Panc1 (cell line): Measurements from ENCODE around the gene UNC5B. TPM values are rescaled to one million over a fixed set of nuclear protein-coding genes. Genes with fewer than 3 reads are reported as not detected.

Experiments
- ATAC-seq: fragments of 200-7000 bp; cut with Tn5 transposase; 2 replicates; pipeline ENCODE4 v1.9.1; 2020; ENCODE audit warnings: mild to moderate bottlenecking, moderate library complexity
- BruUV-seq: library from RNA; stranded (reverse); fragments of 400-500 nt; replicated peaks from 2 replicates; lab custom pipeline; 2021; lab: Mats Ljungman, UMichigan
- CTCF ChIA-PET: fragments of 300-600 bp; sonication (Branson Sonifier 250); formaldehyde crosslinking; loops from one replicate; lab custom pipeline; 2022; ENCODE audit warnings: antibody characterized with exemption; lab: Charles Lee
- POLR2A ChIA-PET: fragments of 300-600 bp; sonication (Branson Sonifier 250); formaldehyde crosslinking; loops from one replicate; lab custom pipeline; 2022; ENCODE audit warnings: antibody characterized with exemption; lab: Charles Lee
- DNase-seq: peaks from one replicate; pipeline ENCODE4 v3.0.0-alpha.2; 2010; ENCODE audit warnings: low read depth, low spot score
- H3K27ac ChIP-seq: 2 replicates; pipeline ENCODE4 v1.5.1; 2011; ENCODE audit warnings: mild to moderate bottlenecking, low read length, inconsistent platforms
- H3K27me3 ChIP-seq: fragments of 200-500 bp; sonication (Bioruptor generic); 2 replicates; pipeline ENCODE4 v1.6.0; 2014; ENCODE audit warnings: low read length, inconsistent platforms; ENCODE audit not compliant: control insufficient read depth, insufficient read depth
- H3K36me3 ChIP-seq: fragments of 200-500 bp; sonication (Bioruptor generic); 2 replicates; pipeline ENCODE4 v1.5.1; 2014; ENCODE audit warnings: inconsistent platforms, mild to moderate bottlenecking, low read length, moderate library complexity; ENCODE audit not compliant: control insufficient read depth, insufficient read depth
- H3K4me1 ChIP-seq: 2 replicates; pipeline ENCODE4 v1.5.1; 2011; ENCODE audit warnings: inconsistent platforms, mild to moderate bottlenecking, low read length, moderate library complexity; ENCODE audit not compliant: control insufficient read depth, insufficient read depth
- H3K4me3 ChIP-seq, 2 experiments: 2 replicates each; pipeline ENCODE4 v1.5.1; 2011 to 2012; ENCODE audit warnings: low read depth in 2 of 2, low read length in 2 of 2, mild to moderate bottlenecking in 2 of 2, inconsistent platforms in 1 of 2, moderate library complexity in 1 of 2
- H3K9me3 ChIP-seq: fragments of 200-500 bp; sonication (Bioruptor generic); 2 replicates; pipeline ENCODE4 v1.5.1; 2014; ENCODE audit warnings: low read depth, mild to moderate bottlenecking, inconsistent platforms, low read length, moderate library complexity; ENCODE audit not compliant: control insufficient read depth, insufficient read depth
- CTCF ChIP-seq: fragments of 450-650 bp; IDR thresholded peaks from 2 replicates; pipeline ENCODE4 v1.5.1; 2017; ENCODE audit warnings: mild to moderate bottlenecking
- POLR2AphosphoS5 ChIP-seq: IDR thresholded peaks from 2 replicates; pipeline ENCODE4 v1.6.1; 2012; ENCODE audit warnings: mild to moderate bottlenecking, low read depth, low read length, moderate library complexity
- SIN3A ChIP-seq: IDR thresholded peaks from 2 replicates; pipeline ENCODE4 v1.6.1; 2012; ENCODE audit warnings: low read depth, mild to moderate bottlenecking, low read length, moderate library complexity, borderline replicate concordance; ENCODE audit not compliant: insufficient read depth
- TCF7L2 ChIP-seq: IDR thresholded peaks from 2 replicates; pipeline ENCODE4 v1.6.1; 2011; ENCODE audit warnings: mild to moderate bottlenecking, low read depth, low read length, inconsistent platforms
- in situ Hi-C: cut with HindIII; loops from 2 replicates; pipeline ENCODE4 v1.10.0; 2016; ENCODE audit warnings: low sequenced_read_pairs, low pct_unique_long_range_greater_than_20kb
- intact Hi-C: fragments of 100-400 bp; cut with micrococcal nuclease; formaldehyde crosslinking; loops from one replicate; pipeline ENCODE4 v1.10.0; 2022; ENCODE audit not compliant: unreplicated experiment
- total RNA-seq: library from RNA; stranded (reverse); gene quantifications from one replicate; pipeline ENCODE4 v1.2.1, GENCODE V29; 2021; ENCODE audit not compliant: unreplicated experiment
- TF ChIP-seq, protein P1 (sequence below), 2 experiments: IDR thresholded peaks; 2 replicates each; pipeline ENCODE4 v1.6.1; 2011 to 2012; ENCODE audit warnings: low read depth in 2 of 2, control low read depth in 1 of 2, low read length in 1 of 2, mild to moderate bottlenecking in 1 of 2, moderate library complexity in 1 of 2; ENCODE audit not compliant: insufficient read depth in 1 of 2

Gene UNC5B
- total RNA-seq, 1 experiment from 2014 or later: 1.1 TPM

GRCh38 chr10:71267508-71268240, 55.3 kb downstream of the UNC5B start:
- Histone ChIP-seq H3K27me3 (no peaks in the 10 kb centered on the region), H3K36me3 (no peaks in the 10 kb centered on the region), H3K27ac (no peak overlapping the region; the same call in 1 of the 2 replicates), H3K4me1 (peaks cover 9% of the 10 kb centered on the region), H3K9me3 (no peaks in the 10 kb centered on the region), H3K4me3 (no peak overlapping the region)
- BruUV-seq: no TSS peak
- in situ Hi-C loops: no loop called here
- CTCF ChIA-PET: interaction anchor here (1.0 kb wide), 1 partner anchor 363 kb away, joined by 3 read pairs; no protein-coding TSS in a partner anchor
- no peak for ATAC-seq
- POLR2A ChIA-PET: interaction anchor here (1.0 kb wide), 1 partner anchor 8 kb away, joined by 4 read pairs; no protein-coding TSS in a partner anchor
- intact Hi-C loops: loop anchor here (5.0 kb wide), 1 partner anchor 365 kb away; no protein-coding TSS in a partner anchor
- no peak for DNase-seq
- TF ChIP-seq POLR2AphosphoS5 (no peak), TCF7L2 (no peak), CTCF (no peak), SIN3A (no peak)
- TF ChIP-seq, protein P1, sequence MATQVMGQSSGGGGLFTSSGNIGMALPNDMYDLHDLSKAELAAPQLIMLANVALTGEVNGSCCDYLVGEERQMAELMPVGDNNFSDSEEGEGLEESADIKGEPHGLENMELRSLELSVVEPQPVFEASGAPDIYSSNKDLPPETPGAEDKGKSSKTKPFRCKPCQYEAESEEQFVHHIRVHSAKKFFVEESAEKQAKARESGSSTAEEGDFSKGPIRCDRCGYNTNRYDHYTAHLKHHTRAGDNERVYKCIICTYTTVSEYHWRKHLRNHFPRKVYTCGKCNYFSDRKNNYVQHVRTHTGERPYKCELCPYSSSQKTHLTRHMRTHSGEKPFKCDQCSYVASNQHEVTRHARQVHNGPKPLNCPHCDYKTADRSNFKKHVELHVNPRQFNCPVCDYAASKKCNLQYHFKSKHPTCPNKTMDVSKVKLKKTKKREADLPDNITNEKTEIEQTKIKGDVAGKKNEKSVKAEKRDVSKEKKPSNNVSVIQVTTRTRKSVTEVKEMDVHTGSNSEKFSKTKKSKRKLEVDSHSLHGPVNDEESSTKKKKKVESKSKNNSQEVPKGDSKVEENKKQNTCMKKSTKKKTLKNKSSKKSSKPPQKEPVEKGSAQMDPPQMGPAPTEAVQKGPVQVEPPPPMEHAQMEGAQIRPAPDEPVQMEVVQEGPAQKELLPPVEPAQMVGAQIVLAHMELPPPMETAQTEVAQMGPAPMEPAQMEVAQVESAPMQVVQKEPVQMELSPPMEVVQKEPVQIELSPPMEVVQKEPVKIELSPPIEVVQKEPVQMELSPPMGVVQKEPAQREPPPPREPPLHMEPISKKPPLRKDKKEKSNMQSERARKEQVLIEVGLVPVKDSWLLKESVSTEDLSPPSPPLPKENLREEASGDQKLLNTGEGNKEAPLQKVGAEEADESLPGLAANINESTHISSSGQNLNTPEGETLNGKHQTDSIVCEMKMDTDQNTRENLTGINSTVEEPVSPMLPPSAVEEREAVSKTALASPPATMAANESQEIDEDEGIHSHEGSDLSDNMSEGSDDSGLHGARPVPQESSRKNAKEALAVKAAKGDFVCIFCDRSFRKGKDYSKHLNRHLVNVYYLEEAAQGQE (IDR thresholded peaks at IDR 0.05; ENCODE audit: insufficient read depth in 1 of 2, low read depth in 2 of 2, low read length in 1 of 2): no peak

DNA sequence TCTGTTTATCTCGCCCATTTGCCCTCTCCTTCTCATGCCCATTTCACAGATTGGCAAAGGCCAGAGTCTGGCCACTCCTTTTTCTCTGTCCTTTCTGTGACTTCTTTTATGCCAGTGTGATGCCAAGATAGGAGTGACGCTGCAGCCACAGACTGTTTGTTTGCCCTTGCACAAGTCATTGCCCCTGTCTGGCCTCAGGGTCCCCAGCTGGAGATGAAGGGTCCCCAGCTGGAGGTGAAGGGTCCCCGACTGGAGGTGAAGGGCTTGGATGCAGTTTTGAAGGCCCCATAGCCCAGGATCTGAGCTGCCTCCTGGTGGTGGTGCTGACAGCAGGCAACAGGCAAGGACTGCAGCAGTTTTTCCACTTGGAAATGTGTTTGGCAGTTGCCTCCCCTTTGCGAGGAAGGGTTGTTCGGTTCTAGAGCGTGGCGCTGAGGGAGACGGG, 55.9 kb downstream of the UNC5B start:
- DNase-seq (no peak), ATAC-seq (0 out of 2 replicates have a peak, but pooled peaks have one; percentile 49)
- no peaks in the 10 kb centered on the region for H3K9me3 ChIP-seq
- H3K27me3 ChIP-seq: no peaks in the 10 kb centered on the region
- ChIA-PET POLR2A (no interaction called here), CTCF (interaction anchor here (1.0 kb wide), 1 partner anchor 363 kb away, joined by 3 read pairs; no protein-coding TSS in a partner anchor)
- TF ChIP-seq POLR2AphosphoS5 (no peak), SIN3A (no peak), TCF7L2 (no peak), CTCF (no peak; the same call in 1 of the 2 replicates)
- TF ChIP-seq, protein P1 (IDR thresholded peaks at IDR 0.05; ENCODE audit: insufficient read depth in 1 of 2, low read depth in 2 of 2, low read length in 1 of 2): no peak
- intact Hi-C loops: loop anchor here (5.0 kb wide), 1 partner anchor 366 kb away; no protein-coding TSS in a partner anchor
- no peak overlapping the region; the same call in 1 of the 2 replicates for H3K27ac ChIP-seq
- H3K4me3 ChIP-seq: no peak overlapping the region
- no TSS peak for BruUV-seq
- in situ Hi-C loops: no loop called here
- no peaks in the 10 kb centered on the region for H3K36me3 ChIP-seq
- H3K4me1 ChIP-seq: peaks cover 9% of the 10 kb centered on the region
